OCI-LY7 (cell line): ENCODE results near the gene HSF2BP. TPM values are rescaled to one million over a fixed set of nuclear protein-coding genes. Genes with fewer than 3 reads are reported as not detected.

ENCODE experiments used
- BruUV-seq: library from RNA; stranded (reverse); fragments of 400-500 nt; replicated peaks from 2 replicates; lab custom pipeline; 2021; lab: Mats Ljungman, UMichigan
- CTCF ChIA-PET: fragments of 300-600 bp; sonication (Branson Sonifier 250); formaldehyde crosslinking; loops from one replicate; lab custom pipeline; 2022; ENCODE audit warnings: antibody characterized with exemption; ENCODE audit not compliant: unreplicated experiment; lab: Charles Lee
- POLR2A ChIA-PET: fragments of 300-600 bp; sonication (Branson Sonifier 250); formaldehyde crosslinking; loops from one replicate; lab custom pipeline; 2022; ENCODE audit warnings: antibody characterized with exemption; lab: Charles Lee
- DNase-seq: peaks from one replicate; pipeline ENCODE4 v3.0.0-alpha.2; 2015; ENCODE audit warnings: low spot score
- H2AFZ ChIP-seq: fragments of 200-600 bp; sonication (generic), shearing (Covaris generic); 2 replicates; pipeline ENCODE4 v1.6.1; 2014; ENCODE audit warnings: mild to moderate bottlenecking, antibody characterized with exemption, low read length, moderate library complexity
- H3K27ac ChIP-seq: fragments of 200-600 bp; sonication (generic); 2 replicates; pipeline ENCODE4 v1.5.1; 2014; ENCODE audit warnings: mixed run types, low read depth, mild to moderate bottlenecking, moderate library complexity, low read length, inconsistent platforms; ENCODE audit not compliant: poor library complexity, severe bottlenecking
- H3K36me3 ChIP-seq: fragments of 200-600 bp; sonication (generic); 2 replicates; pipeline ENCODE4 v1.6.1; 2014; ENCODE audit warnings: mild to moderate bottlenecking, antibody characterized with exemption, low read length, moderate library complexity, mixed read lengths; ENCODE audit not compliant: insufficient read depth
- H3K4me1 ChIP-seq: fragments of 200-600 bp; sonication (generic); 2 replicates; pipeline ENCODE4 v1.5.1; 2014; ENCODE audit warnings: mild to moderate bottlenecking, low read length; ENCODE audit not compliant: insufficient read depth, poor library complexity, severe bottlenecking
- H3K4me2 ChIP-seq: fragments of 200-600 bp; sonication (generic); 2 replicates; pipeline ENCODE4 v1.6.1; 2014; ENCODE audit warnings: mild to moderate bottlenecking, low read length
- H3K4me3 ChIP-seq: fragments of 200-600 bp; sonication (generic); 2 replicates; pipeline ENCODE4 v1.5.1; 2014; ENCODE audit warnings: mild to moderate bottlenecking, low read depth, low read length; ENCODE audit not compliant: poor library complexity, severe bottlenecking
- H3K79me2 ChIP-seq: fragments of 200-600 bp; sonication (generic); 2 replicates; pipeline ENCODE4 v1.6.1; 2016; ENCODE audit warnings: low read depth, mild to moderate bottlenecking, low read length, moderate library complexity, mixed read lengths; ENCODE audit not compliant: insufficient read depth
- H3K9me2 ChIP-seq: fragments of 200-600 bp; sonication (generic); 2 replicates; pipeline ENCODE4 v1.6.1; 2016; ENCODE audit warnings: mild to moderate bottlenecking, low read length, mixed read lengths; ENCODE audit not compliant: insufficient read depth
- H3K9me3 ChIP-seq: fragments of 200-600 bp; sonication (generic); 2 replicates; pipeline ENCODE4 v1.6.1; 2014; ENCODE audit warnings: mild to moderate bottlenecking, mixed run types, low read length, mixed read lengths
- H4K20me1 ChIP-seq: fragments of 200-600 bp; sonication (generic); 2 replicates; pipeline ENCODE4 v1.6.1; 2014; ENCODE audit warnings: mild to moderate bottlenecking, antibody characterized with exemption, low read length, moderate library complexity, mixed read lengths; ENCODE audit not compliant: insufficient read depth
- EZH2phosphoT487 ChIP-seq: fragments of 200-600 bp; sonication (generic); IDR thresholded peaks from 2 replicates; pipeline ENCODE4 v1.6.1; 2018; ENCODE audit warnings: low read depth, borderline replicate concordance, mild to moderate bottlenecking, mixed run types, antibody characterized with exemption, low read length, moderate library complexity, mixed read lengths
- intact Hi-C: fragments of 100-400 bp; cut with micrococcal nuclease; formaldehyde crosslinking; loops from one replicate; pipeline ENCODE4 v1.10.0; 2022; ENCODE audit not compliant: unreplicated experiment
- total RNA-seq, 2 experiments: library from RNA; depleted of rRNA in 1 of 2; stranded (reverse); fragments of >200 nt in 1 of 2; shearing (Covaris generic) in 1 of 2; gene quantifications; 2 replicates each; pipeline ENCODE4 v1.2.3, GENCODE V29; 2014 to 2022
- TF ChIP-seq, protein P1 (sequence below): fragments of 200-600 bp; sonication (generic); conservative IDR thresholded peaks from 2 replicates; pipeline ENCODE4 v1.5.1; 2014; ENCODE audit warnings: mild to moderate bottlenecking, antibody characterized with exemption, low read length, moderate library complexity, mixed read lengths

The HSF2BP gene
- total RNA-seq, 2 experiments from 2014 or later, result 3.5 to 5.1 TPM

DNA sequence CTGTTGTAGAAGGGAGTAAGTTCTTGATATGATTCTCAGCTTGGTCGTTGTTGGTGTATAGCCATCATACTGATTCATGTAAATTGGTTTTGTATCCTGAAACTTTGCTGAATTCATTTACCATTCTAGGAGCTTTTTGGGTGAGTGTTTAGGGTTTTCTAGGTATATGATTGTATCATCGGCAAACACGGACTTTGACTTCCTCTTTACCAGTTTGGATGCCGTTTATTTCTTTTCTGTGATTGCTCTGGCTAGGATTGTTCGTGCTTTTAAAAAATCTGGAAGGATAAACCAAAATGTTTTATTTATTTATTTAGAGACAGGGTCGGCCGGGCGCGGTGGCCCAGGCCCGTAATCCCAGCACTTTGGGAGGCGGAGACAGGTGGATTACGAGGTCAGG, 20.7 kb upstream of the HSF2BP start:
- DNase-seq, result no peak
- TF ChIP-seq, protein P1, sequence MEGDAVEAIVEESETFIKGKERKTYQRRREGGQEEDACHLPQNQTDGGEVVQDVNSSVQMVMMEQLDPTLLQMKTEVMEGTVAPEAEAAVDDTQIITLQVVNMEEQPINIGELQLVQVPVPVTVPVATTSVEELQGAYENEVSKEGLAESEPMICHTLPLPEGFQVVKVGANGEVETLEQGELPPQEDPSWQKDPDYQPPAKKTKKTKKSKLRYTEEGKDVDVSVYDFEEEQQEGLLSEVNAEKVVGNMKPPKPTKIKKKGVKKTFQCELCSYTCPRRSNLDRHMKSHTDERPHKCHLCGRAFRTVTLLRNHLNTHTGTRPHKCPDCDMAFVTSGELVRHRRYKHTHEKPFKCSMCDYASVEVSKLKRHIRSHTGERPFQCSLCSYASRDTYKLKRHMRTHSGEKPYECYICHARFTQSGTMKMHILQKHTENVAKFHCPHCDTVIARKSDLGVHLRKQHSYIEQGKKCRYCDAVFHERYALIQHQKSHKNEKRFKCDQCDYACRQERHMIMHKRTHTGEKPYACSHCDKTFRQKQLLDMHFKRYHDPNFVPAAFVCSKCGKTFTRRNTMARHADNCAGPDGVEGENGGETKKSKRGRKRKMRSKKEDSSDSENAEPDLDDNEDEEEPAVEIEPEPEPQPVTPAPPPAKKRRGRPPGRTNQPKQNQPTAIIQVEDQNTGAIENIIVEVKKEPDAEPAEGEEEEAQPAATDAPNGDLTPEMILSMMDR, result no peak
- H3K9me3 ChIP-seq, result no peaks in the 10 kb centered on the region
- H3K4me3 ChIP-seq, result no peak overlapping the region
- H3K36me3 ChIP-seq, result peaks cover 99% of the 10 kb centered on the region
- BruUV-seq, result no TSS peak
- H3K9me2 ChIP-seq, result no peaks in the 10 kb centered on the region
- intact Hi-C loops, result no loop called here
- peaks cover 14% of the 10 kb centered on the region for H3K79me2 ChIP-seq
- POLR2A ChIA-PET, result no interaction called here
- no peak overlapping the region for H3K27ac ChIP-seq
- H4K20me1 ChIP-seq, result 0 out of 2 replicates have a peak, but pooled peaks cover 6% of the 10 kb centered on the region
- CTCF ChIA-PET, result no interaction called here
- no peak overlapping the region for H3K4me2 ChIP-seq
- H3K4me1 ChIP-seq, result no peaks in the 10 kb centered on the region
- no peak overlapping the region for H2AFZ ChIP-seq

DNA sequence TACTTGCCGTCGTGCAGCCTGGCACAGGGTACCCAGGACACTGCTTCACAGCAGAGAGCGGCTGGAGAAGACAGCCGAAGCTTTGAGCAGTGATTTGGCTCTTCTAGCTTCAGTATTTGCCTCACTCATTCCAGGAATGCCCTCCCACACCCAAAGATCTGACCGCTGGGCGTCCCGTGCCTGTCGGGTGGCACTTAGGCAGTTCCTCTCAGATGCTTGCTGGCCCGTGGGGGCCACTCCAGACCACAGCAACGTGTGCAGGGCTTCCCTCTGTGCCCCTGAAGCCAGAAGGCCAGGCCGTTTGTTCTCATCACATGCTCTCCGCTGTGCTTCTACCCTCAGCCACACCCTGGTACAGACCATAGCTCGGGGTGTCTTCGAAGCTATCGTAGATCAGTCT, 17.1 kb upstream of the HSF2BP start:
- DNase-seq, result no peak
- TF ChIP-seq, protein P1, result no peak
- TF ChIP-seq EZH2phosphoT487, result no peak
- Histone ChIP-seq H2AFZ (no peak overlapping the region), H3K9me3 (no peaks in the 10 kb centered on the region), H4K20me1 (0 out of 2 replicates have a peak, but pooled peaks cover 6% of the 10 kb centered on the region), H3K9me2 (no peaks in the 10 kb centered on the region), H3K27ac (no peak overlapping the region), H3K36me3 (peaks cover 98% of the 10 kb centered on the region), H3K79me2 (peaks cover 14% of the 10 kb centered on the region), H3K4me3 (no peak overlapping the region), H3K4me1 (no peaks in the 10 kb centered on the region), H3K4me2 (no peak overlapping the region)
- CTCF ChIA-PET, result no interaction called here
- POLR2A ChIA-PET, result interaction anchor here (0.6 kb wide), 1 partner anchor 75 kb away, joined by 5 read pairs; no protein-coding TSS in a partner anchor
- BruUV-seq, result no TSS peak
- intact Hi-C loops, result no loop called here

DNA sequence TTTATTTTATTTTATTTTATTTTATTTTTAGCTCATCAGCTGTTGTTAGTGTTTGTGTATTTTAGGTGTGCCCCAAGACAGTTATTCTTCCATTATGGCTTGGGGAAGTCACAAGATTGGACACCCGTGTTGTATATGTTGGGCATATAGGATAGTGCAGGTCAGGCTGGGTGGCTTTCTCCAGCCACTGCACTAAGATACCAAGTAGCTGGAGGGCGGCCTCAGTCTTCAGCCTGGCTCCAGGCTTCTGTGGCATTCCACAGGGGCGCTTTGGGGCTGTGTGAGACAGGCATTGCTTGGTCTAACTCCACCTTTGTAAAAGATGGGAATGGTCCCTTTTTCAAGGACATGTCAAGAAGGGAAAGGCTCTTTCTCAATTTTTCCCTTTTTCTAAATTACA, 16.6 kb upstream of the HSF2BP start:
- no peak overlapping the region for H3K4me3 ChIP-seq
- H3K4me2 ChIP-seq, result no peak overlapping the region
- ChIA-PET CTCF (no interaction called here), POLR2A (no interaction called here)
- H3K27ac ChIP-seq, result no peak overlapping the region
- no peaks in the 10 kb centered on the region for H3K9me3 ChIP-seq
- no peaks in the 10 kb centered on the region for H3K4me1 ChIP-seq
- H3K36me3 ChIP-seq, result peaks cover 98% of the 10 kb centered on the region
- TF ChIP-seq, protein P1, result no peak
- TF ChIP-seq EZH2phosphoT487, result no peak
- H3K79me2 ChIP-seq, result peaks cover 16% of the 10 kb centered on the region
- 0 out of 2 replicates have a peak, but pooled peaks cover 6% of the 10 kb centered on the region for H4K20me1 ChIP-seq
- no peak overlapping the region for H2AFZ ChIP-seq
- H3K9me2 ChIP-seq, result no peaks in the 10 kb centered on the region
- no TSS peak for BruUV-seq
- intact Hi-C loops, result no loop called here
- no peak for DNase-seq
